Panc1 (cell line): ENCODE data around the gene NFKBIL1.

ENCODE experiments used
- CTCF ChIP-seq: fragments of 450-650 bp; IDR thresholded peaks from 2 replicates; pipeline ENCODE4 v1.5.1; 2017; ENCODE audit warnings: mild to moderate bottlenecking
- TCF7L2 ChIP-seq: IDR thresholded peaks from 2 replicates; pipeline ENCODE4 v1.6.1; 2011; ENCODE audit warnings: mild to moderate bottlenecking, low read depth, low read length, inconsistent platforms

- TF ChIP-seq CTCF (no peak), TCF7L2 (no peak)
Measured at GRCh38 chr6:31547727-31548543, 527 bp downstream of the NFKBIL1 start.
